Thyroid gland (tissue), 4 donors: Measurements from ENCODE around the gene DUSP5. TPM values are rescaled to one million over a fixed set of nuclear protein-coding genes. Genes with fewer than 3 reads are reported as not detected.
"Not testable (repeated sequence)": the region's sequence is repeated elsewhere in the genome, so short reads cannot be mapped to it uniquely, and the experiment has no call there.

Experiments used
- DNase-seq, 2 donors: peaks; one replicate each; pipeline ENCODE4 v3.0.0-alpha.2; 2019
- H3K27ac ChIP-seq, 3 donors: fragments of 200-600 bp; sonication (generic); 1 replicate in 2 of 3; 2 replicates in 1 of 3; pipeline ENCODE4 v1.5.1; 2016 to 2019; ENCODE audit warnings: mild to moderate bottlenecking in 1 of 3, moderate library complexity in 1 of 3
- H3K27me3 ChIP-seq: fragments of 200-600 bp; sonication (generic); one replicate; pipeline ENCODE4 v1.5.1; 2019
- H3K36me3 ChIP-seq, 2 donors: fragments of 200-600 bp; sonication (generic); one replicate each; pipeline ENCODE4 v1.5.1; 2016 to 2019
- H3K4me1 ChIP-seq, 2 donors: fragments of 200-600 bp; sonication (generic); one replicate each; pipeline ENCODE4 v1.5.1; 2017 to 2019
- H3K4me3 ChIP-seq, 3 donors: fragments of 200-600 bp; sonication (generic); replicated peaks in 1 of 3; 1 replicate in 2 of 3; 2 replicates in 1 of 3; pipeline ENCODE4 v1.5.1; 2016; ENCODE audit warnings: mild to moderate bottlenecking in 1 of 3
- H3K9me3 ChIP-seq: fragments of 200-600 bp; sonication (generic); one replicate; pipeline ENCODE4 v1.5.1; 2017
- POLR2A ChIP-seq, 2 donors: fragments of 450-650 bp; IDR thresholded peaks; one replicate each; pipeline ENCODE4 v1.6.1; 2017; ENCODE audit warnings: antibody characterized with exemption in 2 of 2, mild to moderate bottlenecking in 2 of 2, moderate library complexity in 1 of 2
- WGBS, 2 donors: methylation state at CpG; one replicate each; pipeline ENCODE4 v1.1.5; 2017; 5-methylcytosine and 5-hydroxymethylcytosine counted together
- intact Hi-C: fragments of 100-400 bp; cut with DNase I; formaldehyde crosslinking; loops from one replicate; pipeline ENCODE4 v1.15.1; 2023
- total RNA-seq, 4 donors: library from RNA; depleted of rRNA; stranded (reverse); fragments of >200 nt; gene quantifications; one replicate each; pipeline ENCODE4 v1.2.3, GENCODE V29; 2016
- TF ChIP-seq, protein P1 (sequence below), 6 experiments: fragments of 200-600 bp in 3 of 6; fragments of 450-650 bp in 3 of 6; sonication (generic) in 3 of 6; IDR thresholded peaks; one replicate each; pipeline ENCODE4 v1.5.1; 2016 to 2019; ENCODE audit warnings: antibody characterized with exemption in 6 of 6, mild to moderate bottlenecking in 2 of 6, inconsistent platforms in 1 of 6, moderate library complexity in 1 of 6

The DUSP5 gene
- total RNA-seq, 4 donors from 2014 or later = 2.1 to 14.2 (median 7.1) TPM

DNA sequence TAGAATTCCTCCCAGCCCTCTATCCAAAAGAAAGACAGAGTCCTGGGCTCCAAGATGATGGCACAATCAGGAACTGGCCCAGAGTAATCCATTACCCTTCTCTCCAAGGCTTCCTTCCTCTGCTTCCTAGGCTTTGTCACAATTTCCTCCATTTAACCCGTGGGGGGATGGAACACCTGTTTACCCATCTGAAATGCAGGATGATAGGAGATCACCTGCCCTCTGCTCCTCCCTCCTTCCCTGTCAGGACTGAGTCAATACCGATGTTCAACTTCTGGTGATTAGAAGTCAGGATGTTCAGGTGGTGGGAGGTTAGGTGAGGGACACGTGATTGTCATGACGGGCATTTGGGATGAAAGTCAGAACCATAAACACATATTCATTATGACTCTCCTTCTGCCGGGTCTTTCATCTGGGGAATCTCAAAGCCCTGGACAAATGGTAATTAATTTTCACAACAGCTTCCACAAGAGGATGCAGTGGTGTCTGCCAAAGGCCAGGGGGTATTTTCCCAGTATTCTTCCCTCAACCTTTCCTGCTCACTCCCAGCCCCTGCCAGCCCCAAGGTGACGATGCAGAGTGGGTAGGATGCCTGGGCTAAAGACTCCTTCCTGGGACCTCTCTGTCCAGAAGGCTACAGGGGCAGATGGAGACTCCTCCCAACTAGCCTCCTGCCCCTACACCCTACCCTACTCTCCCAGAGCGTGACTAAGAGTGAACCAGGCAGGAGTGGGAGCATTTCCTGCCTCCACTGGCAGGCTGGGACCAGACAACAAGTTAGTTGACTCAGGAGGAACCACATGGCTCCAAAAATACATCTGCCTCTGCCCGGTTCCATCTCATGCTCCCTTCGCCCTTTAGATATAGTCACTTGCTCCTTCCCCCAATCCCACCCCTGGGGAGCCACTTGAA lies 27.9 kb downstream of the DUSP5 start:
- H3K9me3 ChIP-seq = no peaks in the 10 kb centered on the region
- TF ChIP-seq POLR2A (IDR thresholded peaks at IDR 0.05) = no peak
- TF ChIP-seq, protein P1, sequence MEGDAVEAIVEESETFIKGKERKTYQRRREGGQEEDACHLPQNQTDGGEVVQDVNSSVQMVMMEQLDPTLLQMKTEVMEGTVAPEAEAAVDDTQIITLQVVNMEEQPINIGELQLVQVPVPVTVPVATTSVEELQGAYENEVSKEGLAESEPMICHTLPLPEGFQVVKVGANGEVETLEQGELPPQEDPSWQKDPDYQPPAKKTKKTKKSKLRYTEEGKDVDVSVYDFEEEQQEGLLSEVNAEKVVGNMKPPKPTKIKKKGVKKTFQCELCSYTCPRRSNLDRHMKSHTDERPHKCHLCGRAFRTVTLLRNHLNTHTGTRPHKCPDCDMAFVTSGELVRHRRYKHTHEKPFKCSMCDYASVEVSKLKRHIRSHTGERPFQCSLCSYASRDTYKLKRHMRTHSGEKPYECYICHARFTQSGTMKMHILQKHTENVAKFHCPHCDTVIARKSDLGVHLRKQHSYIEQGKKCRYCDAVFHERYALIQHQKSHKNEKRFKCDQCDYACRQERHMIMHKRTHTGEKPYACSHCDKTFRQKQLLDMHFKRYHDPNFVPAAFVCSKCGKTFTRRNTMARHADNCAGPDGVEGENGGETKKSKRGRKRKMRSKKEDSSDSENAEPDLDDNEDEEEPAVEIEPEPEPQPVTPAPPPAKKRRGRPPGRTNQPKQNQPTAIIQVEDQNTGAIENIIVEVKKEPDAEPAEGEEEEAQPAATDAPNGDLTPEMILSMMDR (IDR thresholded peaks at IDR 0.05) = no peak
- H3K27me3 ChIP-seq = no peaks in the 10 kb centered on the region
- 63 to 81% methylated on average over 8 to 9 of the region's 9 CpGs for WGBS, 2 donors
- H3K4me3 ChIP-seq = no peak overlapping the region
- intact Hi-C loops = no loop called here
- H3K4me1 ChIP-seq = peaks cover 11 to 12% of the 10 kb centered on the region in 2 donors
- H3K36me3 ChIP-seq = no peaks in the 10 kb centered on the region
- no peak overlapping the region for H3K27ac ChIP-seq
- no peak for DNase-seq

GRCh38 chr10:110527731-110528171 lies 30.0 kb downstream of the DUSP5 start:
- intact Hi-C loops = no loop called here
- H3K4me3 ChIP-seq = no peak overlapping the region
- no peaks in the 10 kb centered on the region for H3K9me3 ChIP-seq
- H3K36me3 ChIP-seq = no peaks in the 10 kb centered on the region
- WGBS, 2 donors = 87 to 91% methylated on average over 9 of the region's 9 CpGs
- no peak for DNase-seq
- H3K27me3 ChIP-seq = no peaks in the 10 kb centered on the region
- TF ChIP-seq, protein P1 (IDR thresholded peaks at IDR 0.05) = no peak
- TF ChIP-seq POLR2A (IDR thresholded peaks at IDR 0.05) = no peak
- no peak overlapping the region for H3K27ac ChIP-seq
- H3K4me1 ChIP-seq = peaks cover 11 to 12% of the 10 kb centered on the region in 2 donors

GRCh38 chr10:110528224-110528996 lies 30.7 kb downstream of the DUSP5 start:
- Histone ChIP-seq H3K36me3 (no peaks in the 10 kb centered on the region), H3K27ac (no peak overlapping the region), H3K4me3 (no peak overlapping the region), H3K4me1 (peaks cover 11 to 12% of the 10 kb centered on the region in 2 donors), H3K27me3 (no peaks in the 10 kb centered on the region), H3K9me3 (no peaks in the 10 kb centered on the region)
- intact Hi-C loops = no loop called here
- WGBS, 2 donors = 84 to 94% methylated on average over 5 of the region's 5 CpGs
- no peak for DNase-seq
- TF ChIP-seq POLR2A (IDR thresholded peaks at IDR 0.05) = no peak
- TF ChIP-seq, protein P1 (IDR thresholded peaks at IDR 0.05) = no peak

- H3K4me3 ChIP-seq, H3K36me3 ChIP-seq, H3K9me3 ChIP-seq, H3K27me3 ChIP-seq, intact Hi-C loops, DNase-seq, H3K27ac ChIP-seq: not testable (repeated sequence)
- peaks cover 11 to 12% of the 10 kb centered on the region in 2 donors for H3K4me1 ChIP-seq
- 89 to 90% methylated on average over 8 of the region's 8 CpGs for WGBS, 2 donors
Observed at GRCh38 chr10:110528997-110529524, 31.4 kb downstream of the DUSP5 start.

- intact Hi-C loops = no loop called here
- WGBS, 2 donors = 28 to 40% methylated on average over 6 of the region's 6 CpGs
- no peak for TF ChIP-seq POLR2A (IDR thresholded peaks at IDR 0.05)
- TF ChIP-seq, protein P1 (IDR thresholded peaks at IDR 0.05) = no peak
- no peaks in the 10 kb centered on the region for H3K36me3 ChIP-seq
- no peaks in the 10 kb centered on the region for H3K9me3 ChIP-seq
- no peak overlapping the region for H3K4me3 ChIP-seq
- no peak overlapping the region for H3K27ac ChIP-seq
- DNase-seq = peak; percentile 17 to 45
- peaks cover 11 to 12% of the 10 kb centered on the region in 2 donors for H3K4me1 ChIP-seq
- H3K27me3 ChIP-seq = no peaks in the 10 kb centered on the region
Observed at GRCh38 chr10:110529596-110530011, 31.9 kb downstream of the DUSP5 start.
